ENCODE data around the gene CCDC50. TPM values are rescaled to one million over a fixed set of nuclear protein-coding genes. Genes with fewer than 3 reads are reported as not detected.

CCDC50 gene
- total RNA-seq, 1 donor from 2014 or later, result 58.7 TPM

- Histone ChIP-seq H3K27me3 (no peaks in the 10 kb centered on the region), H3K4me3 (no peak overlapping the region), H3K36me3 (no peaks in the 10 kb centered on the region), H3K9me3 (no peaks in the 10 kb centered on the region), H3K27ac (no peak overlapping the region), H3K4me1 (peaks cover 74% of the 10 kb centered on the region)
- DNase-seq (ENCODE audit: extremely low spot score in 2 of 2), result no peak
- TF ChIP-seq POLR2A (IDR thresholded peaks at IDR 0.05), result no peak
- TF ChIP-seq POLR2AphosphoS5 (IDR thresholded peaks at IDR 0.05; ENCODE audit: insufficient read depth in 1 of 2, low read depth in 1 of 2), result no peak
- TF ChIP-seq CTCF (IDR thresholded peaks at IDR 0.05), result no peak
- intact Hi-C loops (cut with DNase I), result no loop called here
Measured at GRCh38 chr3:191340351-191340750, 11.2 kb downstream of the CCDC50 start.

GRCh38 chr3:191340966-191341365 is 11.8 kb downstream of the CCDC50 start:
- Histone ChIP-seq H3K27me3 (no peaks in the 10 kb centered on the region), H3K4me3 (no peak overlapping the region), H3K9me3 (no peaks in the 10 kb centered on the region), H3K4me1 (peaks cover 73% of the 10 kb centered on the region), H3K36me3 (no peaks in the 10 kb centered on the region), H3K27ac (no peak overlapping the region)
- intact Hi-C loops (cut with DNase I), result no loop called here
- no peak for DNase-seq (ENCODE audit: extremely low spot score in 2 of 2)
- TF ChIP-seq POLR2A (IDR thresholded peaks at IDR 0.05), result no peak

GRCh38 chr3:191342006-191342405 is 12.8 kb downstream of the CCDC50 start:
- no peak for TF ChIP-seq POLR2AphosphoS5 (IDR thresholded peaks at IDR 0.05; ENCODE audit: insufficient read depth in 1 of 2, low read depth in 1 of 2)
- no peak for TF ChIP-seq CTCF (IDR thresholded peaks at IDR 0.05)
- TF ChIP-seq POLR2A (IDR thresholded peaks at IDR 0.05), result no peak
- H3K36me3 ChIP-seq, result no peaks in the 10 kb centered on the region
- H3K9me3 ChIP-seq, result no peaks in the 10 kb centered on the region
- intact Hi-C loops (cut with DNase I), result no loop called here
- no peak for DNase-seq (ENCODE audit: extremely low spot score in 2 of 2)
- H3K4me1 ChIP-seq, result peaks cover 71% of the 10 kb centered on the region
- H3K4me3 ChIP-seq, result no peak overlapping the region
- H3K27me3 ChIP-seq, result no peaks in the 10 kb centered on the region
- no peak overlapping the region for H3K27ac ChIP-seq

- Histone ChIP-seq H3K9me3 (no peaks in the 10 kb centered on the region), H3K4me3 (no peak overlapping the region), H3K27me3 (no peaks in the 10 kb centered on the region), H3K36me3 (no peaks in the 10 kb centered on the region), H3K27ac (no peak overlapping the region), H3K4me1 (peaks cover 71% of the 10 kb centered on the region)
- intact Hi-C loops (cut with DNase I), result no loop called here
- TF ChIP-seq POLR2A (IDR thresholded peaks at IDR 0.05), result no peak
- TF ChIP-seq POLR2AphosphoS5 (IDR thresholded peaks at IDR 0.05; ENCODE audit: insufficient read depth in 1 of 2, low read depth in 1 of 2), result no peak
- no peak for TF ChIP-seq CTCF (IDR thresholded peaks at IDR 0.05)
- DNase-seq (ENCODE audit: extremely low spot score in 2 of 2), result no peak
Measured at GRCh38 chr3:191342411-191342810, 13.2 kb downstream of the CCDC50 start.

GRCh38 chr3:191343115-191343514 is 13.9 kb downstream of the CCDC50 start:
- Histone ChIP-seq H3K4me1 (peaks cover 71% of the 10 kb centered on the region), H3K4me3 (no peak overlapping the region), H3K27me3 (no peaks in the 10 kb centered on the region), H3K9me3 (no peaks in the 10 kb centered on the region), H3K27ac (no peak overlapping the region), H3K36me3 (no peaks in the 10 kb centered on the region)
- intact Hi-C loops (cut with DNase I), result no loop called here
- DNase-seq (ENCODE audit: extremely low spot score in 2 of 2), result no peak
- TF ChIP-seq CTCF (IDR thresholded peaks at IDR 0.05) (no peak), POLR2A (IDR thresholded peaks at IDR 0.05) (no peak), POLR2AphosphoS5 (IDR thresholded peaks at IDR 0.05; ENCODE audit: insufficient read depth in 1 of 2, low read depth in 1 of 2) (no peak)

GRCh38 chr3:191343913-191344312 is 14.7 kb downstream of the CCDC50 start:
- intact Hi-C loops (cut with DNase I), result no loop called here
- Histone ChIP-seq H3K9me3 (no peaks in the 10 kb centered on the region), H3K27ac (no peak overlapping the region), H3K27me3 (no peaks in the 10 kb centered on the region), H3K4me3 (no peak overlapping the region), H3K36me3 (no peaks in the 10 kb centered on the region), H3K4me1 (peaks cover 69% of the 10 kb centered on the region)
- TF ChIP-seq CTCF (IDR thresholded peaks at IDR 0.05) (no peak), POLR2A (IDR thresholded peaks at IDR 0.05) (no peak), POLR2AphosphoS5 (IDR thresholded peaks at IDR 0.05; ENCODE audit: insufficient read depth in 1 of 2, low read depth in 1 of 2) (no peak)
- no peak for DNase-seq (ENCODE audit: extremely low spot score in 2 of 2)
